H1 (cell line): ENCODE results near the gene MAP4. TPM values are rescaled to one million over a fixed set of nuclear protein-coding genes. Genes with fewer than 3 reads are reported as not detected.

Experiments
- ASH2L ChIP-seq: fragments of 200-600, 300-600 bp; sonication (generic); IDR thresholded peaks from one replicate; pipeline ENCODE4 v1.7.1; 2017; ENCODE audit warnings: low read length
- EP300 ChIP-seq, 2 experiments: IDR thresholded peaks; 1 replicate in 1 of 2; 2 replicates in 1 of 2; pipeline ENCODE4 v1.6.1; 2011 to 2012; ENCODE audit warnings: low read depth in 2 of 2, low read length in 2 of 2, mild to moderate bottlenecking in 2 of 2, borderline replicate concordance in 1 of 2, inconsistent platforms in 1 of 2, moderate library complexity in 1 of 2
- polyA plus RNA-seq, 7 experiments: library from polyadenylated mRNA; depleted of rRNA in 3 of 7; stranded (reverse) in 5 of 7; unstranded in 2 of 7; fragments of >200 nt in 5 of 7; fragments of 200-250 nt in 2 of 7; gene quantifications; 1 replicate in 5 of 7; 2 replicates in 1 of 7; 4 replicates in 1 of 7; pipeline versions ENCODE4 v1.2.1 to v1.2.3, GENCODE V29; 2011 to 2013; ENCODE audit warnings: missing spikeins in 2 of 7, mixed read lengths in 2 of 7
- total RNA-seq: library from RNA; stranded (reverse); fragmentation: NEBNext Ultra II Directional; extraction: Animal tissue kit (Norgen Biotek cat#: 25700); gene quantifications from 2 replicates; pipeline ENCODE4 v1.2.1, GENCODE V29; 2021
- TF ChIP-seq, protein P1 (sequence below): fragments of 300-600 bp; sonication (generic); IDR thresholded peaks from 2 replicates; pipeline ENCODE4 v1.7.1; 2012; ENCODE audit warnings: low read length, moderate library complexity, mild to moderate bottlenecking, inconsistent platforms; ENCODE audit not compliant: insufficient replicate concordance

MAP4 gene
- total and polyA plus RNA-seq, 2 of the 8 experiments (the other 6 are each of a cell fraction or from before 2014, with no cell fraction given): 67.0 to 179 TPM

DNA sequence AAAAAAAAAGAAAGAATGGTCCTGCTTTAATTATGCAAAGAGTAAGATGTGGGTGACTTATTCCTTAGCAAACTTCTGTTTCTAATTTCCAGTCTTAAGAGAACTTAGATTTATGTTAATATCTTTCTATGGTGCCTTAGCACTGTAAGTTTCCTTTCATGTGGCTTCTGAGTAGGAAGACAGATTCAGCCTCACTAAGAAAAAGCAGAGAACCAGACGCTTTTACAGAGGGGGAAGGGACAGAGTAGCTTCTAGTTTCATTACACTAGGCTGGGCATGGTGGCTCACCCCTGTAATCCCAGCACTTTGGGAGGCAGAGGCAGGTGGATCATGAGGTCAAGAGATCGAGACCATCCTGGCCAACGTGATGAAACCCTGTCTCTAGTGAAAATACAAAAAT lies 118.3 kb downstream of the MAP4 start (continued):
- TF ChIP-seq, protein P1, sequence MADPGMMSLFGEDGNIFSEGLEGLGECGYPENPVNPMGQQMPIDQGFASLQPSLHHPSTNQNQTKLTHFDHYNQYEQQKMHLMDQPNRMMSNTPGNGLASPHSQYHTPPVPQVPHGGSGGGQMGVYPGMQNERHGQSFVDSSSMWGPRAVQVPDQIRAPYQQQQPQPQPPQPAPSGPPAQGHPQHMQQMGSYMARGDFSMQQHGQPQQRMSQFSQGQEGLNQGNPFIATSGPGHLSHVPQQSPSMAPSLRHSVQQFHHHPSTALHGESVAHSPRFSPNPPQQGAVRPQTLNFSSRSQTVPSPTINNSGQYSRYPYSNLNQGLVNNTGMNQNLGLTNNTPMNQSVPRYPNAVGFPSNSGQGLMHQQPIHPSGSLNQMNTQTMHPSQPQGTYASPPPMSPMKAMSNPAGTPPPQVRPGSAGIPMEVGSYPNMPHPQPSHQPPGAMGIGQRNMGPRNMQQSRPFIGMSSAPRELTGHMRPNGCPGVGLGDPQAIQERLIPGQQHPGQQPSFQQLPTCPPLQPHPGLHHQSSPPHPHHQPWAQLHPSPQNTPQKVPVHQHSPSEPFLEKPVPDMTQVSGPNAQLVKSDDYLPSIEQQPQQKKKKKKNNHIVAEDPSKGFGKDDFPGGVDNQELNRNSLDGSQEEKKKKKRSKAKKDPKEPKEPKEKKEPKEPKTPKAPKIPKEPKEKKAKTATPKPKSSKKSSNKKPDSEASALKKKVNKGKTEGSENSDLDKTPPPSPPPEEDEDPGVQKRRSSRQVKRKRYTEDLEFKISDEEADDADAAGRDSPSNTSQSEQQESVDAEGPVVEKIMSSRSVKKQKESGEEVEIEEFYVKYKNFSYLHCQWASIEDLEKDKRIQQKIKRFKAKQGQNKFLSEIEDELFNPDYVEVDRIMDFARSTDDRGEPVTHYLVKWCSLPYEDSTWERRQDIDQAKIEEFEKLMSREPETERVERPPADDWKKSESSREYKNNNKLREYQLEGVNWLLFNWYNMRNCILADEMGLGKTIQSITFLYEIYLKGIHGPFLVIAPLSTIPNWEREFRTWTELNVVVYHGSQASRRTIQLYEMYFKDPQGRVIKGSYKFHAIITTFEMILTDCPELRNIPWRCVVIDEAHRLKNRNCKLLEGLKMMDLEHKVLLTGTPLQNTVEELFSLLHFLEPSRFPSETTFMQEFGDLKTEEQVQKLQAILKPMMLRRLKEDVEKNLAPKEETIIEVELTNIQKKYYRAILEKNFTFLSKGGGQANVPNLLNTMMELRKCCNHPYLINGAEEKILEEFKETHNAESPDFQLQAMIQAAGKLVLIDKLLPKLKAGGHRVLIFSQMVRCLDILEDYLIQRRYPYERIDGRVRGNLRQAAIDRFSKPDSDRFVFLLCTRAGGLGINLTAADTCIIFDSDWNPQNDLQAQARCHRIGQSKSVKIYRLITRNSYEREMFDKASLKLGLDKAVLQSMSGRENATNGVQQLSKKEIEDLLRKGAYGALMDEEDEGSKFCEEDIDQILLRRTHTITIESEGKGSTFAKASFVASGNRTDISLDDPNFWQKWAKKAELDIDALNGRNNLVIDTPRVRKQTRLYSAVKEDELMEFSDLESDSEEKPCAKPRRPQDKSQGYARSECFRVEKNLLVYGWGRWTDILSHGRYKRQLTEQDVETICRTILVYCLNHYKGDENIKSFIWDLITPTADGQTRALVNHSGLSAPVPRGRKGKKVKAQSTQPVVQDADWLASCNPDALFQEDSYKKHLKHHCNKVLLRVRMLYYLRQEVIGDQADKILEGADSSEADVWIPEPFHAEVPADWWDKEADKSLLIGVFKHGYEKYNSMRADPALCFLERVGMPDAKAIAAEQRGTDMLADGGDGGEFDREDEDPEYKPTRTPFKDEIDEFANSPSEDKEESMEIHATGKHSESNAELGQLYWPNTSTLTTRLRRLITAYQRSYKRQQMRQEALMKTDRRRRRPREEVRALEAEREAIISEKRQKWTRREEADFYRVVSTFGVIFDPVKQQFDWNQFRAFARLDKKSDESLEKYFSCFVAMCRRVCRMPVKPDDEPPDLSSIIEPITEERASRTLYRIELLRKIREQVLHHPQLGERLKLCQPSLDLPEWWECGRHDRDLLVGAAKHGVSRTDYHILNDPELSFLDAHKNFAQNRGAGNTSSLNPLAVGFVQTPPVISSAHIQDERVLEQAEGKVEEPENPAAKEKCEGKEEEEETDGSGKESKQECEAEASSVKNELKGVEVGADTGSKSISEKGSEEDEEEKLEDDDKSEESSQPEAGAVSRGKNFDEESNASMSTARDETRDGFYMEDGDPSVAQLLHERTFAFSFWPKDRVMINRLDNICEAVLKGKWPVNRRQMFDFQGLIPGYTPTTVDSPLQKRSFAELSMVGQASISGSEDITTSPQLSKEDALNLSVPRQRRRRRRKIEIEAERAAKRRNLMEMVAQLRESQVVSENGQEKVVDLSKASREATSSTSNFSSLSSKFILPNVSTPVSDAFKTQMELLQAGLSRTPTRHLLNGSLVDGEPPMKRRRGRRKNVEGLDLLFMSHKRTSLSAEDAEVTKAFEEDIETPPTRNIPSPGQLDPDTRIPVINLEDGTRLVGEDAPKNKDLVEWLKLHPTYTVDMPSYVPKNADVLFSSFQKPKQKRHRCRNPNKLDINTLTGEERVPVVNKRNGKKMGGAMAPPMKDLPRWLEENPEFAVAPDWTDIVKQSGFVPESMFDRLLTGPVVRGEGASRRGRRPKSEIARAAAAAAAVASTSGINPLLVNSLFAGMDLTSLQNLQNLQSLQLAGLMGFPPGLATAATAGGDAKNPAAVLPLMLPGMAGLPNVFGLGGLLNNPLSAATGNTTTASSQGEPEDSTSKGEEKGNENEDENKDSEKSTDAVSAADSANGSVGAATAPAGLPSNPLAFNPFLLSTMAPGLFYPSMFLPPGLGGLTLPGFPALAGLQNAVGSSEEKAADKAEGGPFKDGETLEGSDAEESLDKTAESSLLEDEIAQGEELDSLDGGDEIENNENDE: no peak
- TF ChIP-seq ASH2L: no peak
- no peak for TF ChIP-seq EP300 (IDR thresholded peaks at IDR 0.05; ENCODE audit: borderline replicate concordance in 1 of 2, low read depth in 2 of 2, low read length in 2 of 2)
